ENCODE results near the gene DVL2. TPM values are rescaled to one million over a fixed set of nuclear protein-coding genes. Genes with fewer than 3 reads are reported as not detected.

DVL2 gene
- total RNA-seq, 1 donor from 2014 or later = 17.2 TPM

- Histone ChIP-seq H3K9me3 (no peaks in the 10 kb centered on the region), H3K4me1 (peaks cover 8 to 13% of the 10 kb centered on the region in 2 donors), H3K27ac (no peak overlapping the region), H3K36me3 (peaks cover 16 to 48% of the 10 kb centered on the region in 2 donors), H3K4me3 (no peak overlapping the region), H3K27me3 (peaks cover 17% of the 10 kb centered on the region)
- intact Hi-C loops (cut with DNase I) = no loop called here
- TF ChIP-seq CTCF (IDR thresholded peaks at IDR 0.05) = no peak
- DNase-seq (ENCODE audit: low spot score in 2 of 2) = no peak
Observed at GRCh38 chr17:7260151-7260550, 25.8 kb upstream of the DVL2 start.

DNA sequence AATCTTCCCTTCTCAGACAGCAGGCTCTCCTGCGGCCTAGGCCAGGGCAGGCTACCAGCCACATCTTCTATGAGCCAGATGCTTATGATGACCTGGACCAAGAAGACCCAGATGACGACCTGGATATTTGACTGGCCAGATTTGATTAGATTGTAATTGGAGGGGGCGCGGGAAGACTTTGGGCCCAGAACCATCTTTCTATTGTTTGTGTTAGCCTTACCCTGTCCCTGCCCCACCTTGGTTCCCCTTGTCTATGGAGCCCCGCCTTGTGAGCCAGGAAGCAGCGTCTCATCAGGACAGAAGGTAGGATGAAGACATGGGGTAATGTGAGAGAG lies 25.2 kb upstream of the DVL2 start:
- no peaks in the 10 kb centered on the region for H3K9me3 ChIP-seq
- peaks cover 17% of the 10 kb centered on the region for H3K27me3 ChIP-seq
- H3K27ac ChIP-seq = no peak overlapping the region
- H3K4me3 ChIP-seq = no peak overlapping the region
- intact Hi-C loops (cut with DNase I) = no loop called here
- no peak for DNase-seq (ENCODE audit: low spot score in 2 of 2)
- peaks cover 8 to 13% of the 10 kb centered on the region in 2 donors for H3K4me1 ChIP-seq
- TF ChIP-seq CTCF (IDR thresholded peaks at IDR 0.05) = no peak
- H3K36me3 ChIP-seq = peaks cover 22 to 52% of the 10 kb centered on the region in 2 donors

DNA sequence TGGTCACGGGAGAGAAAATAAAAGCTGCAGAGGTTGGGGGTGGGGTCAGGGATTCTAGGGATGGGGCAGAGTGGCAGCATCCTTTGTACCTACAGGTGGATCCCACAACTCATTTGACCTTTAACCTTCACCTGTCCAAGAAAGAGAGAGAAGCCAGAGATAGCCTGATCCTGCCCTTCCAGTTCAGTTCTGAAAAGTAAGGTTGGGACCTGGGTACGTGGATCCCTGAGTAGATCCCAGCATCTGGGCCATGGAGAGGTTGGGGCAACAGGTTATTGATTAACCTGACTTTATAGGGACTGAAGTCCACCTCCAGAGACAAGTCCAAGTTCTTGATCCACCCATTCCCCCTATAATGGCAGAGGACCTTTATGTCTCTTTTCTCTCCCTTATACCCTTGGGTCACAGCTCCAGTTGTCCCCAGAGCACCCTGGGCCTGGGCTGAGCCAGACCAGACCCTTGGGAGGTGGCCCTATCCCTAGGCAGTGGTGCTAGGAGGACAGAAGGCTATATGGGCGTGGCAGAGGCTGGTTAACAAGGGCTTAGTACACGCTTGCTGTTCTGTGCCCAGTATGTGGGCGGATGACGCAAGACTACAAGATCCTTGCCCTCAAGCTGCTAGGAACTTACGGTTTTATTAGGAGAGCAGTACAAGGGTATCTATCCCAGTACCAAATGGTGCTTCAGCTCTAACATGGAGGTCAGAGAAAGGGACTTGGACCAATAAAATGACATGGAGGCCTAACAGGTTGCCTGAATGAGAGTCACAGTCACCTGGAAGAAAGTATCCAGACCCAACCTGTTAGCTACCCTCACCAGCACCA lies 24.6 kb upstream of the DVL2 start:
- Histone ChIP-seq H3K36me3 (peaks cover 28 to 58% of the 10 kb centered on the region in 2 donors), H3K27ac (no peak overlapping the region), H3K9me3 (no peaks in the 10 kb centered on the region), H3K4me3 (no peak overlapping the region), H3K4me1 (peaks cover 8 to 13% of the 10 kb centered on the region in 2 donors), H3K27me3 (peaks cover 17% of the 10 kb centered on the region)
- no peak for DNase-seq (ENCODE audit: low spot score in 2 of 2)
- no peak for TF ChIP-seq CTCF (IDR thresholded peaks at IDR 0.05)
- intact Hi-C loops (cut with DNase I) = no loop called here

GRCh38 chr17:7256766-7257456 lies 22.6 kb upstream of the DVL2 start:
- Histone ChIP-seq H3K27me3 (peaks cover 6% of the 10 kb centered on the region), H3K36me3 (peaks cover 28 to 59% of the 10 kb centered on the region in 2 donors), H3K4me1 (peaks cover 6 to 12% of the 10 kb centered on the region in 2 donors), H3K9me3 (no peaks in the 10 kb centered on the region), H3K27ac (no peak overlapping the region), H3K4me3 (no peak overlapping the region)
- DNase-seq (ENCODE audit: low spot score in 2 of 2) = no peak
- no peak for TF ChIP-seq CTCF (IDR thresholded peaks at IDR 0.05)
- intact Hi-C loops (cut with DNase I) = no loop called here

DNA sequence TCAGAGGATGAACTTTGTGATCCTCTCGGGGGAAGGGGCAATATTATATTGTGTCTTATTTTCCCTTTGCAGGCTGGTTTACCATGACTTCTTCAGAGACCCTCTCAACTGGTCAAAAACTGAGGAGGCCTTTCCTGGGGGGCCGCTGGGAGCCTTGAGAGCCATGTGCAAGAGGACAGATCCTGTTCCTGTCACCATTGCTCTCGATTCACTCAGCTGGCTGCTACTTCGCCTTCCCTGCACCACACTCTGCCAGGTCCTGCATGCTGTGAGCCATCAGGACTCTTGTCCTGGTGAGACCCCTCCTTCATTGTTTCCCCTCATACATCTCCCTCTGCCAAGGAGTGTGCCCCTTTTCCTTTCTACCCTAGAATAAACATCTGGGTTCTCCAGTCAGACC lies 20.2 kb upstream of the DVL2 start:
- Histone ChIP-seq H3K4me3 (no peak overlapping the region), H3K27me3 (no peaks in the 10 kb centered on the region), H3K4me1 (peaks cover 15 to 22% of the 10 kb centered on the region in 2 donors), H3K36me3 (peaks cover 28 to 55% of the 10 kb centered on the region in 2 donors), H3K27ac (no peak overlapping the region), H3K9me3 (no peaks in the 10 kb centered on the region)
- DNase-seq (ENCODE audit: low spot score in 2 of 2) = no peak
- no peak for TF ChIP-seq CTCF (IDR thresholded peaks at IDR 0.05)
- intact Hi-C loops (cut with DNase I) = loop anchor here (5.0 kb wide), 1 partner anchor 318 kb away; no protein-coding TSS in a partner anchor
